Astrocyte of the cerebellum (primary cell): Measurements from ENCODE around the gene KRTAP4-9.
"Not testable (repeated sequence)": the region's sequence is repeated elsewhere in the genome, so short reads cannot be mapped to it uniquely, and the experiment has no call there.

Experiments used
- DNase-seq: peaks from one replicate; pipeline ENCODE4 v3.0.0-alpha.2; 2011; ENCODE audit warnings: low read depth
- H3K4me3 ChIP-seq: 2 replicates; pipeline ENCODE4 v1.5.1; 2011; ENCODE audit warnings: mild to moderate bottlenecking, low read depth, low read length, moderate library complexity
- in situ Hi-C: cut with HindIII; loops from 2 replicates; pipeline ENCODE4 v1.10.0; 2017; ENCODE audit warnings: low sequenced_read_pairs
- TF ChIP-seq, protein P1 (sequence below): IDR thresholded peaks from 2 replicates; pipeline ENCODE4 v1.5.1; 2012; ENCODE audit warnings: low read length, low read depth, moderate library complexity, mild to moderate bottlenecking; ENCODE audit errors: missing control alignments

Gene KRTAP4-9

DNA sequence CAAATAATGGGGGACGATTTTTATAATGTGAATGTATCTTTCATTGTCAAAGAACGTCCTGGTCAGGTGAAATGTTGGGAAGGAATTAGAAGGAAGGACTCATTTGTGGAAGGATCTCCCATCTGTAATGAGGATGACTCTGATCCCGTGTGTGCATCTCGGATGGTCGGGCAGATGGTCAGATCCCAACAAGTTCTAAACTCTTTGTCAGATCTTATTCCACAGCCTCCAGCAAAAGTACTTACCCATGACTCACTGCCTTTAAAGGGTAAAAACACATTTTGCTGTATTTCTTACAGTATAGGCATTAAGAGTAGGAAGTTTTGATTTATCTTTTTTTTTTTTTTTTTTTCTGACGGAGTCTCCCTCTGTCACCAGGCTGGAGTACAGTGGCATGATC, 6.7 kb upstream of the KRTAP4-9 start:
- DNase-seq: no peak
- TF ChIP-seq, protein P1, sequence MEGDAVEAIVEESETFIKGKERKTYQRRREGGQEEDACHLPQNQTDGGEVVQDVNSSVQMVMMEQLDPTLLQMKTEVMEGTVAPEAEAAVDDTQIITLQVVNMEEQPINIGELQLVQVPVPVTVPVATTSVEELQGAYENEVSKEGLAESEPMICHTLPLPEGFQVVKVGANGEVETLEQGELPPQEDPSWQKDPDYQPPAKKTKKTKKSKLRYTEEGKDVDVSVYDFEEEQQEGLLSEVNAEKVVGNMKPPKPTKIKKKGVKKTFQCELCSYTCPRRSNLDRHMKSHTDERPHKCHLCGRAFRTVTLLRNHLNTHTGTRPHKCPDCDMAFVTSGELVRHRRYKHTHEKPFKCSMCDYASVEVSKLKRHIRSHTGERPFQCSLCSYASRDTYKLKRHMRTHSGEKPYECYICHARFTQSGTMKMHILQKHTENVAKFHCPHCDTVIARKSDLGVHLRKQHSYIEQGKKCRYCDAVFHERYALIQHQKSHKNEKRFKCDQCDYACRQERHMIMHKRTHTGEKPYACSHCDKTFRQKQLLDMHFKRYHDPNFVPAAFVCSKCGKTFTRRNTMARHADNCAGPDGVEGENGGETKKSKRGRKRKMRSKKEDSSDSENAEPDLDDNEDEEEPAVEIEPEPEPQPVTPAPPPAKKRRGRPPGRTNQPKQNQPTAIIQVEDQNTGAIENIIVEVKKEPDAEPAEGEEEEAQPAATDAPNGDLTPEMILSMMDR: no peak
- no peak overlapping the region for H3K4me3 ChIP-seq
- in situ Hi-C loops: no loop called here

DNA sequence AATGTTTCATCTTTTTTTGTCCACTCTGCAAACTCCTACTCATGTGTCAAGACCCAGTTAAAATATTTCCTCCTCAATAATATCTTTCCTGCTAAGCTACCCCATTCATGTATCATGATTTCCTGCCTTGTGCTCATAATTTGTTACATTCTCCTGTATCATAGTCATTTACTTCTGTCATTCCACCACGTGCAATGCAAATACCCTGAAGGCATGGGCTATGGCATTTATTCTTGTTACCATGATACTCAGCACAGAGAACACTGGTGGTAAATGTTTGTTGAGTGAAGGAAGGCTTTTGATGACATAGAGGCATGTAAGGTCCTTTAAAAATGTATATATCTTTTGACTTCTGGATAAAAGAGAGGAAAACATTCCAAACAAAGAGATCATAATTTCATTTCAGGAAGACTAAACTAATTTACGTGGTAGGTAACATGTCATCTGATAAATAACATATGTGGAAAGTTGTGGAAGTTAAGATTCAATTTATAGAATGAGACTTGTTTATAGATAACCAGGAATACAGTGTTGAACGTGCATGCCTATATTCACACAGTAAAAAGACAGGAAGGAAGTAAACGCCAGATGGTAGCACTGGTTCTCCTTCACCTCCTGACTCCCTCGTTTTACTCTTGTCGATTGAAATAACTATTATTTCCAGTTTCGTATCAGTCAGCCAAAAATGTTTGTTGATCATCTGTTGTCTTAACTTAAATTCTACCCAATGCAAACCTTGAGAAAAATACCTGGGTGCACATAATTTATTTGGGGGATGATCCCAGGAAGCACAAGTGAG, 5.3 kb upstream of the KRTAP4-9 start:
- DNase-seq, H3K4me3 ChIP-seq, in situ Hi-C loops: not testable (repeated sequence)

DNA sequence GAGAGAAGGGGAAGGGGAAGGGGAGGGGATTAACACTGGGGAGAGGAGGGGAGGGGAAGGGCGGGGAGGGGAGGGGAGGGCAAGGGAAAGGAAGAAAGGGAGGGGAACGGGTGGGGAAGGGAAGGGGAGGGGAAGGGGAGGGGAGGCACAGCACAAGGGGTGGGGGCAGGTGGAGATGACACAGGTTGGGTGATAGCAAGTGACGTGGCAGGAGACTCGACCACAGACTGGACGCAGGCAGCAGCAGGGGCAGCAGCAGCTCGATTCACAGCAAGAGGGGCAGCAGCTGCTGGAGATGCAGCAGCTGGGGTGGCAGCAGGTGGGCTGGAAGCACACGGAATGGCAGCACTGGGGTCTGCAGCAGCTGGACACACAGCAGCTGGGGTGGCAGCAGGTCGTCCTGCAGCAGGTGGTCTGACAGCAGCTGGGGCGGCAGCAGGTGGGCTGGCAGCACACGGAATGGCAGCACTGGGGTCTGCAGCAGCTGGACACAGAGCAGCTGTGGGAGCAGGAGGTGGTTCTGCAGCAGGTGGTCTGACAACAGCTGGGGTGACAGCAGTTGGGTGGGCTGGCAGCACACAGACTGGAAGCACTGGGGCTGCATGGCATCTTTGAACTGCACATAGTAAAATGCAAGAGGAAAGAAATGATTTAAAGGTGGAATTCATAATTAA, 3.5 kb upstream of the KRTAP4-9 start, which contains the start of gene KRTAP4-16:
TSS of gene KRTAP4-16 (minus strand) at position 624 of the 674 bp plus-strand sequence. CDS start at position 624, 0 bp downstream.
- in situ Hi-C loops: no loop called here
- H3K4me3 ChIP-seq: no peak within 1 kb of the TSS
- no peak for DNase-seq
- TF ChIP-seq, protein P1: no peak

DNA sequence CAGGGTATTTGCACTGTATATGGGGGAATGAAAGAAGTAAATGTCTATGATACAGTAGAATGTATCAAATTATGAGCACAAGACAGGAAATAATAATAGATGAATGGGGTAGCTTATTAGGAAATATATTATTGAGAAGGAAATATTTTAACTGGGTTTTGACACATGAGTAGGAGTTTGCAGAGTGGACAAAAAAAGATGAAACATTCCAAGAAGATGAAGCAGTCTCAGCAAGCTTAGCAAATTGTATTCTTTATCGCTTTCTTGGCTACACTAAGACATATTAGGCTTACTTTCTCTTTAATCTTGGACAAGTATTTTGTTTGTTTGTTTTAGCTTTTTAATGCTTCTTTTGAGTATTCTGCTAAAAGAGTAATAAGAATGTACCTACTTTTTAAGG, 1.3 kb upstream of the KRTAP4-9 start:
- DNase-seq: no peak
- TF ChIP-seq, protein P1: no peak
- no peak overlapping the region for H3K4me3 ChIP-seq
- in situ Hi-C loops: no loop called here

DNA sequence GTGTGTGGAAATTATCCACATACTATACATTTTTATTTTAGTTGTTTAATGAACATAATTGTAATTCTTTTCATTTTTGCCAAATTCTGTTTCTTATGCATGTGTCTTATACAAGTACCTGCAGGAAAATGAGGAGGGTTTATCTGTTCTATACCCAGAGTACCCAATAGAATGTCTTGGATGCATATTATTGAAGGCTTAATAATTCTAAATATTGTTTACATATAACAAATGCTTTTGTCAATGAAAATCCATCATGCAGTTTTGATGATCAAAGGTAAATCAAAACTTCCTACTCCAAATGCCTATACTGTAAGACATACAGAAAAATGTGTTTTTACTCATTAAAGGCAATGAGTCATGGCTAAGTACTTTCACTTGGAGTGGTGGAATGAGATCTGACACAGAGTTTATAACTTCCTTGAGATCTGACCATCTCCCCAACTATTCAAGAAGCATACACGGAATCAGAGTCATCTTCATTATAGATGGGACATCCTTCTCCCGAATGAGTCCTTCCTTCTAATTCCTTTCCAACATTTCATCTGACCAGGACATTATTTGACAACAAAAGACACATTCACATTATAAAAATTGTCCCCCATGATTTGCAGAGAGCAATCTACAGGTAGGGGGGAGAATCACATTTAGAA, 677 bp upstream of the KRTAP4-9 start:
- H3K4me3 ChIP-seq, in situ Hi-C loops, DNase-seq: not testable (repeated sequence)

DNA sequence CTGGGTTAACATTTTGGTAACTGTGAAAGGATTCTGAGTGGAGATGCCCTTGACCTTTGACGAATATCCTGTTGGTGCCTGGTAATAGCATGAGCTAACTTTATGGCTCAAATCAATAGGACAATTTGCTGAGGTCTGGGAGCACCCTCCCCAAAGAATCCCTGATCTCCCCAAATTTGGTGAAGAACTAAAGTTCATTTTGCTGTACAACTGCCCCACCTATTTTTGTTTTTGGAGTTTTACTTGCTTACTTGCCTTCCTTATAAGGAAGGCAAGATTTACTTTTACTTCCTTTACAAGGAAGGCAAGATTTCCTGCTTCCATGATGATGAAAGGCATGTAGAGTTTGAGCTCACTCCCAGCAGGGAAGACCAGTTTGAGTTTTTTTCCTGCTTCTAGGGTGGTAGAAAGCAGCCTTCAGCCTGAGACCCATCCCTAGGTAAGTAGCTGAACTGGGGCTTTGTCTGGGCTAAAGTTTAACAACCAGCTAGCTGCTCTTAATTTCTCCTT, 2.8 kb downstream of the KRTAP4-9 start:
- no peak for DNase-seq
- in situ Hi-C loops: no loop called here

DNA sequence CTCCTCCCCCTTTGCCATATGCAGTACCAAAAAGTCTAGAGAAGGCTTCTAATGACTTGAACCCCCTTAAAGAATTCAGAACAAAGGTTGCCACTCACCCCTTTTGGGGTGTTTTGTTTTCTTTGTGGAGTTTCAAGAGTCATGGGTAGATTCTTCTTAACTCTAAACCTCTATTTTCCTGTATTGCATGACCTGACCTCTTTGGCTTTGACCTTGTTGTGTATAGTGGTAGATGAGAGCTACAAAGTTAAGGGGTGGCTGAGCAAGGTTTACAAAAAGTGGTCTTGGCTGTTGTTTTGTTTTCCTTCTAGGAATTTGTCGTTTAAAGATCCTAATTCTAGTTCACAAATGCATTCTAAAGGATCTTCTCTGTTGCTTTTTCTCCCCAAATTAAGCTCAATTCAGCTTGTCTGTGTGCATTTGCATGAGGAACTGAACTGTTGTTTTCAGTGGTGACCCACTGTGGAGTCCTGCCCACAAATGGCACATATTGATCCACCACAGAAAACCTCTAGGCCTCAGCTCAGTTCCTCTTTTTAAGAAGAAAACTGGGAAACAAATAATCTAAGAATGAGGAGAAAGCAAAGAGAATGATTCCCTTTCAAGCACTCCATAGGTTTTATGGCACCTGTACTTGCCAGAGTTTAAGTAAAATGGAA, 3.7 kb downstream of the KRTAP4-9 start:
- DNase-seq, H3K4me3 ChIP-seq, in situ Hi-C loops: not testable (repeated sequence)

More for the DNA sequence above, 2.8 kb downstream of the KRTAP4-9 start:
- TF ChIP-seq, protein P1: no peak
- no peak overlapping the region for H3K4me3 ChIP-seq
